ENCODE data around the gene AGAP9.
"Not testable (repeated sequence)": the region's sequence is repeated elsewhere in the genome, so short reads cannot be mapped to it uniquely, and the experiment has no call there.

AGAP9 gene

GRCh38 chr10:47457528-47457820 lies 66.0 kb downstream of the AGAP9 start:
- DNase-seq (ENCODE audit: low read depth in 2 of 2) = no peak

- no peak for DNase-seq (ENCODE audit: low read depth in 2 of 2)
These were observed 66.5 kb downstream of the AGAP9 start for GRCh38 chr10:47456794-47457527.

DNA sequence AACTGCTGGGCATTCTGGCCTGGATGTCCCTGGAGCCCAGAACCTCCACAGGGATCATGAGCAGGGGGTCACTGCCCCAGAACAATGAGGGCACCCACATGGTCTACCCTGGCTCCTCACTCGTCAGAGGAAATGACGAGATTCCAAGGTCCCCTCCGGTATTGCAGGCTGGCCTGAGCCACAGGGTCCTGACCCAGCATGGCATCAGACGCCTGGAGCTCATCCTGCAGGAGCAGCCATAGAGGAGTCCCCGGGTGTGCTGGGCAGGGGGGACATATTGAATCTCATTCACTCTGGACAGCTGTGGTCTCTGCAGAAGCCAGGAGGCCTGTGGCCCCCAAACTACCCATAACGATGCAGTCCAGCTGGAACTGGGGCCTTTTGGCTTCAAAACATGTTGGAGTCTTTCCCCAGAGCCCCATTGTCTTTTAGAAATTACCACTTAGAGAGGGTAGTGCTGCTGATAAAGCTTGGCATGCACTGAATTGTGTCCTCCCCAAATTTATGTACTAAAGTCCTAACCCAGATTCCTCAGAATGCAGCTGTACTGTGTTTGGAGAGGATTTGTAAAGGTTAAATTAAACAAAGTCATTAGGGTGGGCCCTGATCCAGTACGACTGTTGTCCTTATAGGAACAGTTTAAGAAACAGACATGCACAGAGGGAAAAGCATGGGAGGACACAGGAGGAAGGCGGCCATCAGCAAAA lies 67.2 kb downstream of the AGAP9 start:
- DNase-seq (ENCODE audit: low read depth in 2 of 2) = no peak

DNA sequence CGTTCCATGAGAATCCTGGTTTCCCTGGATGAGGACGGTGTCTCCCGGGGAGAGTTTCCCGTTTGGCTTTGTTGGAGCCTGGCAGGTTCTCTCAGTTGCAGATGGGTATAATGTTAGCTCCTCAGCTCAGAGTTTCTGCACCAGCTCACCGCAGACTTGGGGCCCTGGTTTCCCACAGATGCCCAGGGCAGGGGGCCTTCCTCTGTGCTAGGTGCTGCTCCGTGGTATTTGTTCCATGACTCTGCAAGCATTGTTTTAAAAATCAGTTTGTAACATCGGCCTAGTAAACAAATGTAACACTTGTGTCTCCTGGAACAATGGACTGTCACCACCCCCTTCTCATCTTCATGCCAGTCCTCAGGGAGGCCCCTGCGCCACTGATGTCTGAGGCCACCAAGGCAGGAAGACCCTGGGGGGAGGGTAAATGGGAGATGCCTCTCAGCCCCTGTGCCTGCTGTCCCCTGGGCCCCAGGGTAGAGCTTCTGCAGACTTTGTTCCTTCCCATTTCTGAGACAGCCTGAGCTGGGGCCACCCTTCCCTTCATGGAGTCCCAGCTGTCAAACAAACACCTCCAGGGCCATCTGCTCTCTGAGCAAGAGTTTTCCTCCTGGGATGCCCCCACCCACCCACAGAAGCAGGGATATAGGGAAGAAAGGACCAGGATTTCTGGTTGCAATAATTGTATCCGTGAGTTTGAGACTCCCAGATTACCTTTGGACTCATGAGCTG lies 67.9 kb downstream of the AGAP9 start:
- DNase-seq (ENCODE audit: low read depth in 2 of 2) = not testable (repeated sequence)

DNA sequence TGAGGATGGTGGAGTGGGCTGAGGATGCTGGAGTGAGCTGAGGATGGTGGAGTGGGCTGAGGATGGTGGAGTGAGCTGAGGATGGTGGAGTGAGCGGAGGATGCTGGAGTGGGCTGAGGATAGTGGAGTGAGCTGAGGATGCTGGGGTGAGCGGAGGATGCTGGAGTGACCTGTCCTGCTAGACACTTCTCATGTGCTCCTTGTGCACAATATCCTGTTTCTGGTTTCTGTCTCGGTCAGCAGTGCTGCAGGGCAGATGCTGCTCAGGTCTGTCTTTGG lies 68.7 kb downstream of the AGAP9 start:
- no peak for DNase-seq (ENCODE audit: low read depth in 2 of 2)

DNA sequence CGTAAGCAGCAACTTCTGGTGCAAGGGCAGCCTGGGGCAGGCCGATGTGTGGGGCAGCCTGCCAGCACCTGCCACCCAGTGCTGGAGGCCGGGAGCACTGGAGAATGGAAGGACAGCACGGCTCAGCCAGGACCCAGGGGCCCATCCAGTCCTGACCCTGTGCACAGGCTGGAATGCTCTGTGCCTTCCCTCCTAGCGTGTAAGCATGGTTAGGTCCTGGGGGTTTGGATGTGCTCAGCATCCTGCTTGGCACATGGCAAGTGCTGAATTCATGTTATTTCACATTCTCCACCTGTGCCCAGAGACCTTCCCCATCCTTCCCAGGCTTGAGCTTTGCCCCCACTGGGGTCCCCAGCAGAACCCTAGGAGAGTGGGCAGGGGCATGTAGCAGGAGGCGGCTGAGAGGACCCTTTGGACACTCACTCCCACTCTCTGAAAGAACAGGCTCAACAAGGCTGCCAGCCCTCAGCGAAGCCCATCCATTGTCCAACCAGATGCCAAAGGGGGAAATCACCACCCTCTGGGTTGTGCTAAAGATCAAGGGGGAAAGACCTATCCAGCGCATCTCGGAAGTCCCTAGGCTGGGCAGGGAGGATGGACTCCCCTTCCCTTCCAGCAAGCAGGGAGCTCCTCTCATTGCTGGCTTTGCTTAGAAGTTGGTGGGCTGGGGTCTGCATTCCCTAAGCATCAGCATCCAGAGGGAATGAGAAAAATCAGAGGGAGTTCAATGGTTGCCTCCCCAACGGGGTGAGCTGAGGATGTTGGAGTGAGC lies 69.2 kb downstream of the AGAP9 start:
- DNase-seq (ENCODE audit: low read depth in 2 of 2) = no peak

DNA sequence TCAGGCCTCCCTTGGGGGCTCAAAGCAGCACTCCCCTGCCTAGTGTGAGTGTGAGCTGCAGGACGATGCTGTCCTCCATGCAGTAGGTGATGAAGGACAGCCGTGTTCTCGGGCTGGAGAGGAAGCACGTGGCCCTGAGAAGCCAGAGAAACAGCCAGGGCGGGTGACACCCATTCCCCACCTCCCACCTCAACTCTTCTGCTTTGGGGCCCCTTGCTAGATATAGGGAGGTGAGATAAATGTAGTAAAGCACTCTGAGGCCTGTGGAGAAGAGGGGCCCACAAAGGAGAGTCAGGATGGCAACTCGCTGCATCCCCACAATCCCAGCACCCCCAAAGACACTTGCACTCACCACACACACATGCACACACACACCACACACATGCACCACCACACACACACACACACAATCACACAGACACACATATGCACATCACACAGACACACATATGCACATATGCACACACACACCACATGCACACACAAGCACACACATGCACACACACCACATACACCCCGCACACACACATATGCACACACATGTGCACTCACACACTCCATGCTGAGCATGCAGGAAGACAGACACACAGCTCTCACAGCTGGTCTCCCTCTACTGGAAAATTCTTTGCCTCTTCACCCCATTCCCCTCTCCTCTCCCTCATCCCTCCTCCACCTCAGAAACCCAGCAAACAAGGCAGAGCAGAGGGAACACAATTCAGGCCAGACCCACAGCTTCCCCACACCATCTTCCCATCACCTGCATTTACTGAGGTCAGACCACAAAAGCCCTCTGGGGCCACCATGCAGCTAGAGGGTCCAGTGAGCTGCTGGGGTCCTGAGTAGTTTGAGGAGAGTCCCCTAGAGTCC lies 70.1 kb downstream of the AGAP9 start:
- DNase-seq (ENCODE audit: low read depth in 2 of 2) = no peak

- no peak for DNase-seq (ENCODE audit: low read depth in 2 of 2)
These were observed 70.8 kb downstream of the AGAP9 start for GRCh38 chr10:47452495-47453140.

DNA sequence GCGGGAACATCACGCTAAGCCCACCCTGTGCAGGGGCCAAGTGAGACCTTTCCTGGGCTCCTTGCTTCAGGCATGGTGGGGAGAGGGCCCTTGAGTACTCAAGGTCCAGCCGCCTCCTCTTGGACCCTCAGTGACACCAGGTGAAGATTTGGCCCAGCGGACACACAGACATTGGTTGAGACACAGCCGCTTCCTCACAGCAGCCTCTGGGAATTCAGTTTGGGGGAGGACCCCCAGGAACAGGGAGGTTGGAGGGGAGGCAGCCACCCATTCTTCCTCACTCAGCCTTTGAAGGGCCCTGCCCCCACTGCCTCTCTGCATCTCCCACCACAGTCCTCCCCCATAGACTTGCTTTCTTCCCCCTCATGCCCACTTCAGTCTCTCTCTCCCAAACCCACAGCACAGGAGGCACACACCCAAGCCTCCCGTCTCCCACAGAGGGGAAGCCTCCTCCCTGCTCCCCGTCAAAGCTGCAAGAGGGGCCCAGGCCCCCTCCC lies 71.4 kb downstream of the AGAP9 start:
- DNase-seq (ENCODE audit: low read depth in 2 of 2) = no peak

Data from stimulated activated CD8-positive, alpha-beta memory T cell treated with anti-CD3 and anti-CD28 coated beads, Interleukin-7, amount 100 ng/mL, for 4 hours (primary cell).